GM21717 (cell line): ENCODE data around the gene SP2.
"Not testable (repeated sequence)": the region's sequence is repeated elsewhere in the genome, so short reads cannot be mapped to it uniquely, and the experiment has no call there.

Experiments used
- ATAC-seq: cut with Tn5 transposase; IDR thresholded peaks from one replicate; pipeline ENCODE4 v1.9.1; 2021; ENCODE audit warnings: mild to moderate bottlenecking, moderate library complexity; ENCODE audit not compliant: unreplicated experiment

Gene SP2

DNA sequence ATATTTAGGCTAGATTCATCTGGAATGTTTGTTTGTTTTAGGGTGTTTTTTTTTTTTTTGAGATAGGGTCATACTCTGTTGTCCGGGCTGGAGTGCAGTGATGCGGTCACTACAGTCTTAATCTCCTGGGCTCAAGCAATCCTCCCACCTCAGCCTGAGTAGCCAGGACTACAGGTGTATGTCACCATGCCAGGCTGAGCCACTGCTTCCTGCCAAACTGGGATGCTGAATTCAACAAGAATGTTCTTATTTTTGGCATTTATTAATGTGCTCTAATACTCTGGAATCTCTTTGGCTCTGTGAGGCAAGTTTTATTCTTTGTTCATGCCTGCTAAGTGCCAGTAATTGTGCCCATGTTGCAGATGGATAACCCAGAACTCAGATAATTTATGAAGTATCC, 21.5 kb downstream of the SP2 start:
- ATAC-seq, result no peak

DNA sequence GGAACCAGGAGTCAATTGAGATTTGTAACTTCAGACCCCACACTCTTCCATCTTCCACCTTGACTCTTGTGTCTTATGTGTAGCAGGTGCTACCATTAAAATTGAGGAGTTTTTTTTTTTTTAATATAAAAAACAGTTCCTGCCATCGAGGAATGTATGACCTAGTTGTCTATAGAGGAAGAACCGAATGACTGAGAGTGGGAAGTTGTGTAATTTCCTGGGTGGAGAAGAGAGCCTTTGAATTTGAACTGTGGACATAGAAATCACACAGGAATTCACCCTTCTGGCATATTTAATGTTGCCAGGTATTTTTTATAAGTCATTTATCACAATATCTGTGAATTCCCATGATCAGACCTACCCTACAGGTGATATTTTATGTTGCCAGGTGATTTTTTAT, 22.0 kb downstream of the SP2 start:
- ATAC-seq, result no peak

DNA sequence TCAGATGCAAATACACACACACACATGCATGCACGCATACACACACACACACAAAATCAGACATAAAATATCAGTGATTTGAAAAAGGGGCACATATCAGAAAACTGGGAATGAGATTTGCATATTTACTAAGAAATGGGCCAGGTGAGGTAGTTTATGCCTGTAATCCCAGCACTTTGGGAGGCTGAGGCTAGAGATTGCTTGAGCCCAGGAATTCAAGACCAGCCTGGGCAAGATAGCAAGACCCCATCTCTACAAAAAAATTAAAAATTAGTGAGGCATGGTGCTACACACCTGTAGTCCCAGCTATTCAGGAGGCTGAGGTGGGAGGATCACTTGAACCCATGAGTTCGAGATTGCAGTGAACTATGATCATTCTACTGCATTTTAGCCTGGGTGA, 23.0 kb downstream of the SP2 start:
- ATAC-seq, result no peak

DNA sequence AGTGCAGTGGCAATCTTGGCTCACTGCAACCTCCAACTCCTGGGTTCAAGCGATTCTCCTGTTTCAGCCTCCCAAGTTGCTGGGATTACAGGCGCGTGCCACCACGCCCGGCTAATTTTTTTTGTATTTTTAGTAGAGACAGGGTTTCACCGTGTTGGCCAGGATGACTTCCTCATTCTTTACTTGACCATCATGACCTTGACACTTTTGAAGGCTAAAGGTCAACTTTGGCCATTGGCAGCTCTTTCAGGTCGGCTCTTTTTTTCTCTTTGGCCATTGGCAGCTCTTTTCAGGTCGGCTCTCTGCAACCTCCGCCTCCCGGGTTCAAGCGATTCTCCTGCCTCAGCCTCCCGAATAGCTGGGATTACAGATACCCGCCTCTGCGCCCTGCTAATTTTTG, 23.9 kb downstream of the SP2 start:
- not testable (repeated sequence) for ATAC-seq

DNA sequence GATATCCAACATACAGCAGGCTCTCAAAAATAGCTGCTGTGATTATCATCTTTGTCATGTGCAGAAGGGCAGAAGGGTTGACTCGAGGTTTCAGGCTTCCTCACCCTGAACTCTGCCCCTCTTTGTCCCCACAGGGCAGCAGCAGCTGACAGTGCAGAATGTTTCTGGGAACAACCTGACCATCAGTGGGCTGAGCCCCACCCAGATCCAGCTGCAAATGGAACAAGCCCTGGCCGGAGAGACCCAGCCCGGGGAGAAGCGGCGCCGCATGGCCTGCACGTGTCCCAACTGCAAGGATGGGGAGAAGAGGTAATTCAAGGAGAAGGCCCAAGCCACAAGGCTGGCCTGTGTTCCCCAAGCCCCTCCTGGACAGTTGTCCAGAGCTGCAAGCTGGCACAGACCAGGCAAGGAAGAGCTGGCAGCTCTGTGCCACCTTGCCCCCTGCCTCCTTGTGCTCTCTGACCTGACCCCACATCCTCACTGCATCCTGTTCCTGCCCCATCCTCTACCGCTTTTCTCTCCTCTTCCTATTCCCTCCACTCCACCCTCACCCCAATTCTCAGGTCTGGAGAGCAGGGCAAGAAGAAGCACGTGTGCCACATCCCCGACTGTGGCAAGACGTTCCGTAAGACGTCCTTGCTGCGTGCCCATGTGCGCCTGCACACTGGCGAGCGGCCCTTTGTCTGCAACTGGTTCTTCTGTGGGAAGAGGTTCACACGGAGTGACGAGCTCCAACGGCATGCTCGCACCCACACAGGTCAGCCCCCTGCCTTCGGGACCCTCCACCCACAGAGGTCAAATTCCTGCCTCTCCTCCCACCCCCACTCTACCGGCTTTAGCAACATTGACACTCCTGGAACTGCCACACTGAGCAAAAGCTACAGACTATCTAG, 29.0 kb downstream of the SP2 start:
- ATAC-seq, result no peak

DNA sequence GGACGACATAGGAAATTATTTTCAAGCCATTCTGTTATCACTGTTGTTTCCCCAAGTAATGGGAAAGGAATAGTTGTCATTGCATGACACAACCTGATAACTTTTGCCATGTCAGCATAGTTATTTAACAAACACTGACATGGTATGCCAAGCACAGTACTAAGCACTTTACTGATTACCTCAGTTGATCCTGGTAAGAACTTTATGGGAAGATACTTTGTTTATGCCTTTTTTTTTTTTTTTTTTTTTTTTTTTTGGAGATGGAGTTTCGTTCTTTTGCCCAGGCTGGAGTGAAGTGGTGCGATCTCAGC, 29.6 kb downstream of the SP2 start:
- no peak for ATAC-seq

DNA sequence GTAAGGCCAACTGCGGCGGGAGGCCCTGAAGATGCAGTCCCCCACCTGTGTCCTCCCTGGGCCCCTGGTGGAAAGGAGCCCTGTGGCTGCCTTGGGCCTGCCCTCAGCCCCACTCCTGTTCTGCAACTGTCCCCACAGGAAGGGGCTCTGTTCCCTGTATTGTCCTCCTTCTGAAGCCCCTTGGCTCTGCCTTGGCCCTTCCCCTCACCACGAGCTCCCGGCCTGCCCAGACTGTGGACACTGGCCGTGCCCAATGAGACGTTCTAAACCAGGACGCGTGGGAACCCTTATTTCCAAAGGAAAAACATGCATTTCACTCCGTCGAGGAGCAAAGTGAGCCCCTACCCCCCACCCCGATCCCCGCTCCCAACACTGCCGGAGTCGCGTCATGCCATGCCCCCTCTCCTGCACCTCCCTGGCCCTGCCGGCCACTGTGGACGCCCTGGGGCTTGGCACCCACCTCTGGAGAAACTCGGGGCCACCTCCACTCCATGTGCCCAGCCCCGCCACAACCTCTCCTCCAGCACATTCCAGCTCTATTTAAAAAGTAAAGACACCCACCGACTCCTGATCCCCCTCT, 31.9 kb downstream of the SP2 start:
- no peak for ATAC-seq

DNA sequence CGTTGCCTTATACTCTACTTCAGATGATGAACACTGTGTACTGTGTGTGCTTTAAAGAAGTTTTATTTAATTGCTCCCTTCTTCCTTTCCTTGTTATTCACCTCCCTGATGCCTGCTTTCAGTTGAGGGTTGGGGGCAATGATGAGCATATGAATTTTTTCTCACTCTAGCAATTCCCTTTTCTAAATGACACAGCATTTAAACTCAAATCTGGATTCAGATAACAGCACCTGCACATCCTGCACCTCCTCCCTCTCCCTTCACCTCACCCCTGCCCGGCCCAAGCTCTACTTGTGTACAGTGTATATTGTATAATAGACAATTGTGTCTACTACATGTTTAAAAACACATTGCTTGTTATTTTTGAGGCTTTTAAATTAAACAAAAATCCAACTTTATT, 32.4 kb downstream of the SP2 start:
- no peak for ATAC-seq

DNA sequence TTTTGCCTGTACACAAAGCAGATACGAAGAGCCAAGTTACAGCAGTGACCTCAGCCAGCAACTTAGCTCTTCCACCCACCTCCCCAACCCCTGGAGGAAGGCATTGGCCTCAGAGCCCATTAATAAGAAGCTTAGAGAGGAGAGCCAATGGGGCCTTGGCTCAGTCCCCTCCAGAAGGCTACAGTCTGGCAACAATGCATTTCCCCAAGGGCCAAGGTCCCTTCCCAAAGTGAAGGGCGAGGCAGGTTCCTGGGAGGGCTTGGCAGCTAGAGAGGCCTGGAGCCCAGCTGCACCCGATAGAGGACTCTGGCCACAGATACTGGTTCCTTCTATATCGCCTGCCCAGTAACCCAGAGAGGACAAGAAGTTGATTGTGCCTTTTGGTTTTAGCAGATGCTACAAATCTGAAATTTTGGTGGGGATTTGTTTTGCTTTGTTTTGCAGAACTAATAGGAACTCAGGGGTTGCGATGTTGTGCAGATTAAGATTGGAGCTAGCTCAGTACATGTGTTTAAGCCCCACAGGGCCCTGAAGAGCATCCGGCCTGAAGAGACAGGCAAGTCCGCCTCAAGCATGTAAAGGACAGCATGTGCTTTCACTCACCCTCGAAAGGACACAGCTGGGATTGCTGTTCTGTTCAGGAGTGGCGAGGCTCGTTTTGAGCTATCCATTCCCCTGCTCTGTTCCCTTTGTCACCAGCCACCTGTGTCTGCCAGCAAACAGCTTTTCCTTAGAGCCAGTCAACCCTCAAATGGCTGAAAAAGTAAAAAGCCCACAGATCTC, 33.4 kb downstream of the SP2 start:
- ATAC-seq, result no peak

DNA sequence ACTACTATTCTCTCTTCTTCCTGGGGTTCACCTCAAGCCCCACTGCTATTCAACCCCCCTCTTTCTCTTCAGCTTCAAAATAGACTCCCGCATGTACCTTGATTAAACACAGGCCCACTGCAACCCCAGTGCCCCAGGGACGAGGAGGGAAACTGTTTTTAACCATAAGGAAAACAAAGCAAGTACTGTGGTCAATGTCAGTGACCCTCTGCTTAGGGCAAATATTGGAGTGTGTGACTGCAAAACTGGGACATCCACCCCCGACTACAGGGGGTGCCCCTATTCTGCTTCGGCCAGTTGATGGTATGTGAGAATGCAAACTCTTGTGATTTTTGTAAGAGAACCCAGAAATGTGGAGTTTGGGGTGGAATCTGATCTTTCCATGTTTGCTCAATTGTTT, 35.8 kb downstream of the SP2 start:
- ATAC-seq, result no peak

DNA sequence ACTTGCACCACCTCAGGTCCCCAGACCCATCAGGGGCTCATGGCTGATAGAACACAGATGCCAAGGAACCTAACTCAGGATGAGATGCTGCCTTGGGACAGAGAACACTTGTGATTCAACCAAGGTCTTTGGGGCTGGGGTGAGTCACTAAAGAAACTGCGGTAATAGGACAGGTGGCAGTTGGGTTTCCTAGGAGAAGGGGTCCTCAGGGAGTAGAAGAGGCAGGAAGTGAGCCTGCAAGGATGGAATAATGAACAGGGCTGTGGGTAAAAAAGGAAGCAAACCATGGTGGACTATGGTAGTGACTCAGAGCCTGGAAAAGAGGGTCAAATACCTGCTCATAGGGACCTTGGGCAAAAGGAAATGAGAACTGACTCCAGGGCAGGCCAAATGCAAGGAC, 38.8 kb downstream of the SP2 start:
- no peak for ATAC-seq

DNA sequence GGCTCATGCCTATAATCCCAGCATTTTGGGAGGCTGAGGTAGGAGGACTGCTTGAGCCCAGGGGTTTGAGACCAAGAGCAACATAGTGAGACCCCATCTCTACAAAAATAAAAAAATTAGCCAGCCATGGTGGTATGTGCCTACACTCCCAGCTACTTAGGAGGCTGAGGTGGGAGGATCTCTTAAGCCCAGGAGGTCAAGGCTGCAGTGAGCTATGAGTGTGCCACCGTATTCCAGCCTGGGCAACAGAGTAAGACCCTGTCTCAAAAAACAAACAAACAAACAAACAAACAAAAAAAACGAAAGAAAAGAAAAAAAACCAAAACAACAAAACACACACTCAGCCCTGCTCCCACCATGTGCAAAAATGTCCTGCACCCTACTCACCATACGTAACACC, 39.4 kb downstream of the SP2 start:
- not testable (repeated sequence) for ATAC-seq

DNA sequence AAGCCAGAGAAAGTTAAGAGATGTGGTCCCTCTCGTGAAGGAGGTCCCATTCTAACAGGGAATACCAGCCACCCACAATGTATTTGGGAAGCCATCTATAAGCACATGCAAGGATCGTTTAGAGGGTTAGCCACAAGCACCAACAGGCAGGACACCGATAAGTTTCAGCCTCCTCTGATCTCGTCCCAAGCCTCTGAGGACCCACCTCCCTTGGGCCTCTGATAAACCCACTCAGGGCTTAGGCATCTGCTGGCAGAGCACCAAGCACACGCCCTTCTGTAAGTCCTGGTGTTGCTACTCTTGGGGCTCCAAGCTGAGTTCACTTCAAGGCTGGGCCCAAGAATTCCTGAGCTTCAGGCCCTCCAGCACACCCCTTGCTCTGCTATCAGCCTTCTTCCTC, 39.9 kb downstream of the SP2 start:
- no peak for ATAC-seq

DNA sequence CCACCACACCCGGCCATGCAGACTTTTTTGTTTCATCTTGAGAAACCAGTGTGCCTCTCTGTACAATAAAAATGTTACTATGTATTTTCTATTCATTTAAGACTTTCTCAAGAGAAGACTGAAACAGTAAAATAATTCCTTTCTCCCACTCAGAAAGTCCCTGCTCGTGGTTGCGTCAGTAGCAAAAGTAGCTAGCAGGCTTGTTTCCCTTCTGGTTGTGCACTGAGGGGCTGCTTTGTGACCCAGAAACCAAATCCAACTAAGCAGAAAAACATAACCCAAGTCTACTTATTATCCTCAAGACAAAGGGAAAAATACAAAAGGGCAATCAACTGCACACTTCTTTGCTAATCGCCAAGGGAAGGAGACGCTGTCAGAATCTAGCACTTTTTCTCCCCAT, 41.9 kb downstream of the SP2 start:
- no peak for ATAC-seq

DNA sequence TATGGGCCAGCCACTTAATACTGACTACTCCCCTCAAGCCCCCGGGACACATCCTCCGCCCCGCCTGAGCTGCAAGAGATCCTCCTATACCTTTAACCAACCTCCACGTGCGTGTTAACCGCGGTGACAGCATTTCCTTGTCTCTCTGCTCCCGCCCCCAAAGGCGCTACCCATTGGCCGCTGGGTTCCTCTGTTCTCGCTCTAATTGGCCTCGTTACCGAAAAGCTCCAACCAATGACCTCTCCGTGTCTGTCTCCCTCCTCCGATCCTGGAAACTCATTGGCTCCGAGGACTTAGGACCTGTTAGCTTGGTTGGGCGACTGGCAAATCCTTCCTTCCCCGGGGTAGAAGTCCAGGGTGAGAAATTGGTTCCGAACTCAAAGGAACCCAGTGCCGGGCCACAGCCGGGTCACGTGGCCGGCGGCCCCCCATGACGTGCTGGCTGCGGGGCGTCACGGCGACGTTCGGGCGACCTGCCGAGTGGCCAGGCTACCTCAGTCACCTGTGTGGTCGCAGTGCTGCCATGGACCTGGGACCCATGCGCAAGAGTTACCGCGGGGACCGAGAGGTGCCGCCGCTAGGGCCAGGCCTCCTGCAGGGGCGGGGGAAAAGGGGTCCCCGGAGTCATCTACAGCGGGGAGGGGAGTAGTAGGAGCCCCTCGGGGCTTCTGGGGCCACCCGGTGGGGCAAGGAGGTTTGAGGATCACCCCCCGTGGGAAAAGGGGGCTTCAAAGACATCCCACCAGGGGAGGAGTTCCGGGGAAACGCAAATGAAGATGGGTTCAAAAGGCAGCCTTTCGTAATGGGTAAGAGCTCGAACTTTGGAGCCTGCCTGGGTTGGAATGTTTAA, 45.4 kb downstream of the SP2 start, which contains the start of gene PNPO:
Gene PNPO, plus strand, starts transcription at position 326 of the 850 bp plus-strand sequence. Its CDS starts 105 bp downstream, at position 431.
- peak; percentile 88 for ATAC-seq

DNA sequence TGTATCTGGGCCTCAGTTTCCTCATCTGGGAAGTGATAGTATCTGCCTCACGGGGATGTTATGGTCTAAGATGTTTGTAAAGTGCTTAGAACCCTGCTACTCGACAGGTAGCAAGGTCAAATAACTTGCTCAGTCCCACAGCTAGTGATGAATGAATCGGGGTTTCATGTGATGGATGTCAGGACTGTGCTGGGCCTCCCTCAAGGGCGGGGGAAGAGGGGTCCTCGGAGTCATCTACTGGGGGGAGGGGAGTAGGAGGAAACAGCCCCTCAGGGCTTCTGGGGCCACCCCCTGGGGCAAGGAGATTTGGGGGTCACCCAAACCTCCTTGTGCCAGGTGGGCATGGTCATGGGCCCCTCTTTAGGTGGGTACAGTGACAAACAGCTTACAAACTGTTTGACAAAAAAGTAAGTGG, 46.1 kb downstream of the SP2 start:
- ATAC-seq, result no peak

DNA sequence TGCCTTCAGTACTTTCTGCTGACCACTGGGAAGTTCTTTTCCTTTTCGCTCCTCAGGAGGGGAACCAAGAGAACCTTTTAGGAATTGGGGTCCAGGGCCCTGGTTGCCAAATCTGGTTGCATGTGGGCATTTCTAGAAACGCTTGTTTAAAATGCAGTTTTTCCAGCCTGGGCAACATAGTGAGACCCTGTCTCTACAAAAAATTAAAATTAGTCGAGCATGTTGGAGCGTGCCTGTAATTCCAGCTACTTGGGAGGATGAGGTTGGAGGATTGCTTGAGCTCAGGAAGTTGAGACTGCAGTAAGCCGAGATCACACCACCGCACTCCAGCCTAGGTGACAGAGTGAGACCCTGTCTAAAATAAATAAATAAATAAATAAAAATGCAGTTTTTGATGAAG, 46.5 kb downstream of the SP2 start:
- no peak for ATAC-seq

DNA sequence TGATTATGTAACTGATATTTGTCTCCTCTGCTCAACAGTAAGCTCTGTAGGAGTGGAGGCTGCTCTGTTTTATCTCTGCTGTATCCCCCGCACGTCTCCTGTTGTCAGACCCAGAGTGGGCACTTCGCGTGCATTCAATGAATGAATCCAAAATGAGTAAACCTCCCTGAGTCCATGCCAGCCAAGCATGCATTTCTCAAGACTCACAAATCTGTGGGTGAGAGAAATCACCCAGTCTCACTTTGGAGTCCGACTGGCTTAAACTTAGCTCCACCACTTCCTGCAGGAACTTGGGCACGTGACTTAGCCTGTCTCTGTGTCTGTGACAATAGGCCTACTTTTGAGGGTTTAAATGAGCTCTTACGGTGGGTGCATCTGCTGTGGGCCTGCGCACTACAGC, 49.0 kb downstream of the SP2 start:
- ATAC-seq, result no peak

DNA sequence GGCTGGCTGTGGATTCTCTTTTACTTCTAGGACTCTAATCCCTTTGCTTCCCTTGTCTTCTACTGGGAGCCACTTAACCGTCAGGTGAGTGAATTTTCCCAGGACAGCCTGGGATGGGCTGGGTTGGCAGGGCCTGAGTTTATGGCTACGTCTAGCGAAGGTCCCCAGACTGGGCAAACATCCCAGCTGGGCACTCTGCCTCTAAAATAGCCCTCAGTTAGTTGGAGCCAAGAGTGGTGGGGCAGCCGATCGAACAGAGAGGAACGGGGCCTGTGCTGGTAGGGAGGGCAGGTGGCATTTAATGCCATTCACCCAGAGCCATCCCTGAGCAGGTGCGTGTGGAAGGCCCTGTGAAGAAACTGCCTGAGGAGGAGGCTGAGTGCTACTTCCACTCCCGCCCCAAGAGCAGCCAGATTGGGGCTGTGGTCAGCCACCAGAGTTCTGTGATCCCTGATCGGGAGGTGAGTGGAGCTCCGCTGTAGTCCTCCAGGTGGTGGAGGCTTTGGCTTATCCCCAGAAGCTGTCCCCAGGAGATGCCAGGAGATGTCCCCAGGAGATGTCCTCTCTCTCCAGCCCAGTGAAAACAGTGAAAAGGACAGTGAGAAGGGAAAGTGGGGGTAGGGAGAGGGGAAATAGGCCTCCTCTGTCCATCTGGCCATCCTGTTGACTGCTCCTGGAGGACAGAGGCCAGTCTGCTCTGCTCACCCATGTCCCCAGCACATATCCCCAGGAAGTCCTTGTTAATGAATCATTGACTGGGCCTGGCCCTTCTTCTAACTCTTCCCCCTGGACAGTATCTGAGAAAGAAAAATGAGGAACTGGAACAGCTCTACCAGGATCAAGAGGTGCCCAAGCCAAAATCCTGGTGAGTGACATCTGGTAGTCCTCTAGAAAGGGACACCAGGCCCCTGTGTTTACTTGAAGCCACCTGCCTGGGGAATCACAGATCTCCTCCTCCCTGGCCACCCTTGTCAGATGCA, 49.8 kb downstream of the SP2 start:
- ATAC-seq, result no peak

DNA sequence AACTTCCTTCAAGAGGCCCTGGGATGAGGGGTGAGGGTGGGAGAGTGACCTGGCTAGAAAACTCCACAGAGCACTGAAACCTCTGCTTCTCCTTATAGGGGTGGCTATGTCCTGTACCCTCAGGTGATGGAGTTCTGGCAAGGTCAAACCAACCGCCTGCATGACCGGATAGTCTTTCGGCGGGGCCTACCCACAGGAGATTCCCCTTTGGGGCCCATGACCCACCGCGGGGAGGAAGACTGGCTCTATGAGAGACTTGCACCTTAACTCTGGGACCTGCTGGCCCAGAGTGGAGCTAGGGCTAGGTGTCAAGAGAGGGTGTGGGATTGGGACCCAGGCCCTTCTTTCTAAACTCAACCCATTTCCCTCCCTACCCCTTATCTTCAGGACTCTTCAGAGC, 50.5 kb downstream of the SP2 start:
- ATAC-seq, result no peak
